ENCODE measurements around the gene IP6K1. TPM values are rescaled to one million over a fixed set of nuclear protein-coding genes. Genes with fewer than 3 reads are reported as not detected.

Gene IP6K1
- 18.4 to 23.4 TPM (median 22.3 TPM) in 5 replicates for total RNA-seq (2022; extraction: Qiagen RNA extraction; ENCODE audit: low read depth)

DNA sequence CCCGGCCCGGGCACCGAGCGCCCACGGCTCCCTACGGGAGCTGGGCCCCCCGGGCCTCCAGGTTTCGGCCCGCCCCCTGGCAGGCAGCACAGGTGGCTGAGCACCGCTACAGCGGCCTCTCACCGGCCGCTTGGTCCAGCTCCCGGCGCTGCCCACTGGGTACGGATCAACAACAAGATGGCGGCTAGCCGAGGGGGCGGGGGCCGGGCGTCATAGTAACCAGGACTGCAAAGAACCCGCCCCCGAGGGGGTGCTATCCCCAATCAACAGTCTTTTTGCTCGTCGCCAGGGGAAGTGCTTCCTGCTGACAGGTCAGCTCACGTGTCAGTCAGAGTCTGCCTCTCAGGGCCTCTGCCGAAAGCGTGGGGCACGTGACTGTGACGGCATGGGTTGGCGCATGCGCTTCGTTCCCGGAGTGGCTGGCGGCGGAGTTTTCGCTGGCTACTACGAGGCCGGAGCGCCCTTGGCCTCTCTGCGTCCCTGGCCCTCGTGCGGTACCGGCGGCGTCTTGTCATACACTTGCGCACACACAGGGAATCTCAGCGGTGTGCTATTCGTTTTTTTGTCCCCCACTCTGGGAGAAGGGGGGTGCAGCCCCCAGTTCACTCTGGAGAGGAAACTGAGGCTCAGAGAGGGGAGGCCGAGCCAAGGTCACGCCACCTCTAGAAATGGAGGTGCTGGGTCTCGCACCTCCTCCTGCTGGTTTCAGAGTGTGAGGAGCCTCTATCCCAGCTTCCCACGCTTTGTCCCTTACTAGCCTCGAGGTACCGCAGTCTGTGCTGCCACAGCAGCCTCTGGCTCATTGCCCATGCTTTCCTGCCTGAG lies at the start of gene IP6K1:
Gene IP6K1 (minus strand): TSS at position 186 of the 825 bp plus-strand sequence. CDS start 38,502 bp downstream, outside the sequence.

DNA sequence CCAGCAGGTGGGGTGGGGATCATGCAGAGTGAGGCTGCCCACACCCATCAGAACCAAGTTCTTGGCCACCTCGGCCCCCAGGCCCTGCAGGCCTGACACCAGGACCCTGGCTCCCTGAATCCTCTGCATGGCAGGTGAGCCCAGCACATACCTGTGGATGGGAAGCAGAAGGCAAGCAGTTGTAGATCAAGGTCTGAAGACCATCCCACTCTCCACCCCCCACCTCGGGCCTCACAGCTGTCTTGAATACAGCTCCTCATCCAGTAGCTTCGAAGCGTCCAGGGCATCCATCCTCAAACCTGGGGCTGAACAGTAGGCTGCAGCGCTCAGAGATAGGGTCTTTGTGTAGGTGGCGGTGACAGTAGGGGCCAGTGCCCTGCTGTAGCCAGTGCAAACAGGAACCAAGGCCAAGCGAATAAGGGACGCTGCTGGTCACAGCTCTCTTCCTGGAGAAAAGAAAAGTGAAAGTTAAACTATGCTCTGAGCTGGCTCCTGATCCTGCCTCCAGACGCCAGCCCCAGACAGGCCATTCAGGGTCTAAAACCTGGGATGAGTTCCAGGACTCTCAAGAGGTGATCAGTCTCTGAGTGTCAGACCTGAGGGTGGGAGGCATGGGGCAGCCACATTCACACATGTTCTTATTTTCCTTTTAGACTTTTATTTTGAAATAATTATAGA lies 27.3 kb upstream of the IP6K1 start, which contains the start of gene UBA7:
Gene UBA7 (minus strand): TSS at position 457 of the 678 bp plus-strand sequence. CDS start 166 bp downstream, at position 291.

DNA sequence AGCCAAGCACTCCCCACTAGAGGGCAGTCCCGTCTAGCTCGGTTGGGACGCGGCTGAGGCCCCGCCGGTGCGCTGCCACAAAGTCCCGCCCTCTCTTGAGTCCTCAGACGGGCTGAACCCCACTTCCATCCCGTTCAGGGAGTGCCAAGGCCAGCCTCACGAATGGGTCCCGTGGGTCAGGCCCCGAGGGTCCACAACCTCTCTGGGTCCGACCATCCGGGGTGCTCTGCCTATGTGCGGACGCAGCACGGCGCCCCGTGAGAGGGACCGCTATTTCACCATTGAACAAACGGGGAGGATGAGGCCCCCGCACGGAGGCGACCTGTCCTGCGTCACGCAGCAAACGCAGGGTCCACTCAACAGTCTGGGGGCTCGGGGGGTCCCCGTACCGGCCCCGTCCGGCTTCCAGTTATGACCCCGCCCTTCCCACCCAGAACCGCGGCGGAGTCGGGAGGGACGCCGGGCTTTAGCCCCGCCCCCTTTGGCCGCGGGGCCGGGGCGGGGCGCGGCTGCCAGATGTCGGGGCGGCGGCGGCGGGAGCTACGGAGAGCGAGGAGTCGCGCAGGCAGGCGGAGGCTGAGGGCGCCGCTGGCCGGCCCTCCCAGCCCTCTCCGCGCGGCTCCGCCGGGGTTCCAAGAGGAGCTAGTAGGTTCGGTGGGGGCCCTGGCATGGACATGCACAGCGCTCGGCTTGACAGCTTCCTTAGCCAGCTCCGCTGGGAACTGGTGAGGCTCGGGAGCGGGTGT lies 16.6 kb upstream of the IP6K1 start, which contains the start of gene INKA1:
Gene INKA1 (plus strand): TSS at position 543 of the 746 bp plus-strand sequence. CDS start 132 bp downstream, at position 675.

DNA sequence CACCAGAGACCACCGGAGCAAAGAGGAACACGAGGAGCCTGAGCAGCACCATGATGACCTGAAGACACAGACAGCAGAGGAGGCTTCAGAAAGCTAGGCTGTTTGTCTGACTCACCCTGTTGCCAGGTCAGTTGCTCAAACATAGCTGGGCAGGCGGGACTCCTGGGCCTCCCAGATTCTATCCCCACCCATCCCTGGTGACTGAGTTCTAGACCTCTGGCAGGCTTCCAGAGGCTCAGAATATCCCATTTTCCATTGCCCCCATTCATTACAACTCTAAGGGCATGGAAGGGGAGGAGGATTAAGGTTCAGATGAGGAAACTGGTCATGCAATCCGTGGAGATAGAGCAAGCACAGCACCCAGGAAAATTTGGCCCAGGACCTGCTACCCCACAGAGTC lies 13.4 kb upstream of the IP6K1 start, which contains the start of gene CDHR4:
Gene CDHR4 (minus strand): TSS at position 113 of the 400 bp plus-strand sequence. CDS start 61 bp downstream, at position 52.

GRCh38 chr3:49723628-49724551 lies 62.5 kb downstream of the IP6K1 start, which contains the start of gene GMPPB:
Gene GMPPB (minus strand): TSS chr3:49723951. CDS start chr3:49723726, 225 bp downstream.

DNA sequence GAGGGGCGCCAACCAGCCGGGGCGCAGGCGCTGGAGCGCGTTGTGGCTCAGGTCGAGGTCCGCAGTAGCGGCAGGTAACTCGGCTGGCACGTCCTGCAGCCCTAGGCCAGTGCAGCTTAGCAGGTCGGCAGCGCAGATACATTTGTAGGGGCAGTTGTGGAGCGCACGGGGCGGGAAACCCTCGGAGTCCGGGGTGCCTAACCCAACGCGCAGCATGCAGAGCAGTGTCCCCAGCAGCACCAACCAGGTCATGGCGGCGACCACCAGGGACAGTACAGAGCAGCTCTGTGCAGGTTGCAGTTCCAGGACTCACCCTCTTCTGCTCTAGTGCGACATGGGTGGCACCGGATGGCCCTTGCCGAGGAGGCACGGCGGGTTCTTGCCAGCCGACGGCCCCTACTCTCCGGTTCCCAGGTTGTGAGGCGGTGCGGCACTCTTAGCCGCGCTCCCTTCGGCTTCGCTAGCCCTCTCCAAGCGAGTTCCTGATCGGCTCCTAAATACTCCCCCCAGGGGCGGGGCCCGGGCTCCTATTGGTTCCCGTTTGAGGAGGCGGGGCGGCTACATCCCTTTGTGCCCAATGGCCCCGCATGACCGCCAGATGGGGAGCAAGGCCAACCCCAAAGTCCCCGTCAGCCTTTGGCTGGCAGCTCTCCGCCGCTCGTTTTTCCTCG lies 67.0 kb downstream of the IP6K1 start, which contains the start of gene AMIGO3:
Gene AMIGO3 (minus strand): TSS at position 471 of the 671 bp plus-strand sequence. CDS start 219 bp downstream, at position 252.

DNA sequence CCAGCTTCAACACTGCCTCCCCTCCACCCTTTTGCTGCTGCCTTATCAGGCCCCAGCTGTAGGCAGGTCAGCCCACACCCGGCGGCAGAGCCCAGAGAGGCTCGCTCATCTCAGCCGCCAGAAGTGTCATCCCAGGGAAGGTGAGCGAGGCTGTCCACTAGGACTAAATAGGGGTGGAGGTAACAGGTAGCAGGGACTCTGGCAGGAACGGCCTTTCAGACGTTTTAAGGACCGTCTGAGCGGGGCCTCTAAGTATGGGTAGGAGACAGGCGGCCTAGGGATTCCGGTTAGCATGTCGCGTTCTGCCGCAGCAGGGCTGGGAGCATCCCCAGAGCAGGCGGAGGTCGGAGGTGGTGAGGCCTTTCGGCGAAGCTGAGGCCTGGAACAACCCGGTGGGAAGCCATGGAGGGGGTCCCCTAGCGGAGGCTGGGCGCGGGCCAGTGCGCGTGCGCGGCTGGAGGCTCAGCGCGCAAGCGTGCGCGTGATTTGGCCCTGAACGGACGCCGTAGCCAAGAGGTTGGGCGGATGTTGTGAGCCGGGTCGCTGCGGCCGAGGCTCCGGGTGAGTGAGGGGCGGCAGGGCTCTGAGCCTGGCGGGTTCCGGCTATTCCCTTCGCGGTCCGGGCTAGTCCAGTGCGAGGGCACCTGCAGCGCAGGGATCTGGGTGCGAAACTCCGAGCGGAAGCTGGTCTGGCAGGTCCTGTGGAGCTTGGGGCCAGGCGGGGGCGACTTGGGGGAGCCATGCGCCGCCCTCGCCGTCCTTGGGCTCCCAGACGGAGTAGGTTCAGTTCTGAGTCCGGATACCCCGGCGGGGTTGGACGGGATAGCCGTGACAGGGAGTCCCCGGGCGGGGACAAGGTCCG lies 97.1 kb downstream of the IP6K1 start, which contains the start of the genes MST1 and RNF123:
Gene MST1 (minus strand): TSS at position 429 of the 862 bp plus-strand sequence. CDS start 783 bp downstream, outside the sequence.
Gene RNF123 (plus strand): TSS at position 512 of the 862 bp plus-strand sequence. CDS start 1,609 bp downstream, outside the sequence.

Other genes starting within 250 kb of the IP6K1 start
- 0.08 to 0.20 TPM (median 0.15 TPM) in 5 replicates for gene BSN, start 232.1 kb downstream of the IP6K1 start, total RNA-seq (2022; extraction: Qiagen RNA extraction; ENCODE audit: low read depth)
- gene APEH, start 112.2 kb downstream of the IP6K1 start, total RNA-seq (2022; extraction: Qiagen RNA extraction; ENCODE audit: low read depth), result 60.2 to 71.1 TPM (median 63.4 TPM) in 5 replicates
- gene MST1, start 97.1 kb downstream of the IP6K1 start, total RNA-seq (2022; extraction: Qiagen RNA extraction; ENCODE audit: low read depth), result 0.99 to 2.2 TPM (median 1.4 TPM) in 5 replicates
- gene RNF123, start 97.0 kb downstream of the IP6K1 start, total RNA-seq (2022; extraction: Qiagen RNA extraction; ENCODE audit: low read depth), result 9.6 to 18.6 TPM (median 15.9 TPM) in 5 replicates
- gene AMIGO3, start 66.9 kb downstream of the IP6K1 start, total RNA-seq (2022; extraction: Qiagen RNA extraction; ENCODE audit: low read depth), result 0.35 to 0.85 TPM (median 0.59 TPM) in 5 replicates
- gene GMPPB, start 62.6 kb downstream of the IP6K1 start, total RNA-seq (2022; extraction: Qiagen RNA extraction; ENCODE audit: low read depth), result 14.9 to 20.9 TPM (median 18.3 TPM) in 5 replicates
- 0.11 to 0.29 TPM (median 0.24 TPM) in 4 of 5 replicates, not detected in the other for gene CDHR4, start 13.3 kb upstream of the IP6K1 start, total RNA-seq (2022; extraction: Qiagen RNA extraction; ENCODE audit: low read depth)
- gene INKA1, start 16.7 kb upstream of the IP6K1 start, total RNA-seq (2022; extraction: Qiagen RNA extraction; ENCODE audit: low read depth), result 1.3 to 2.3 TPM (median 2.0 TPM) in 5 replicates
- gene UBA7, start 27.4 kb upstream of the IP6K1 start, total RNA-seq (2022; extraction: Qiagen RNA extraction; ENCODE audit: low read depth), result 0.21 to 0.68 TPM (median 0.34 TPM) in 5 replicates
- gene TRAIP, start 70.0 kb upstream of the IP6K1 start, total RNA-seq (2022; extraction: Qiagen RNA extraction; ENCODE audit: low read depth), result 9.1 to 17.4 TPM (median 14.7 TPM) in 5 replicates
- 0.30 to 0.53 TPM (median 0.46 TPM) in 5 replicates for gene CAMKV, start 83.4 kb upstream of the IP6K1 start, total RNA-seq (2022; extraction: Qiagen RNA extraction; ENCODE audit: low read depth)
- gene MST1R, start 117.3 kb upstream of the IP6K1 start, total RNA-seq (2022; extraction: Qiagen RNA extraction; ENCODE audit: low read depth), result 5.3 to 8.5 TPM (median 7.4 TPM) in 5 replicates
- 4.4 to 8.6 TPM (median 7.9 TPM) in 5 replicates for gene MON1A, start 143.3 kb upstream of the IP6K1 start, total RNA-seq (2022; extraction: Qiagen RNA extraction; ENCODE audit: low read depth)
- 24.1 to 30.3 TPM (median 28.7 TPM) in 5 replicates for gene RBM6, start 153.6 kb upstream of the IP6K1 start, total RNA-seq (2022; extraction: Qiagen RNA extraction; ENCODE audit: low read depth)

Measured in A549 treated with RU486 at 1 μM for 4 hours (cell line).